Left kidney (tissue), 2 donors: ENCODE results near the gene PROX2. TPM values are rescaled to one million over a fixed set of nuclear protein-coding genes. Genes with fewer than 3 reads are reported as not detected.
A peak's percentile ranks its signal among the peaks of the same experiment; 100 is the strongest.

ENCODE experiments used
- DNase-seq: peaks from one replicate; pipeline ENCODE4 v3.0.0-alpha.2; 2013
- polyA plus RNA-seq: library from polyadenylated mRNA; unstranded; fragments of 120-200 nt; gene quantifications from one replicate; pipeline ENCODE4 v1.2.1, GENCODE V29; 2013; ENCODE audit not compliant: insufficient read length

PROX2 gene
- polyA plus RNA-seq, 1 donor = 4.3 TPM

- DNase-seq = peak; percentile 80
These were observed 5.6 kb upstream of the PROX2 start, which contains the start of gene DLST for GRCh38 chr14:74881431-74882102. DLST (plus strand) TSS chr14:74881916; CDS start chr14:74881954, 38 bp downstream.

- no peak for DNase-seq
These were observed 3.7 kb upstream of the PROX2 start for GRCh38 chr14:74879427-74880182.

- DNase-seq = no peak
These were observed 741 bp downstream of the PROX2 start for GRCh38 chr14:74875204-74875603.

GRCh38 chr14:74871819-74872218 lies 4.1 kb downstream of the PROX2 start:
- DNase-seq = no peak

- no peak for DNase-seq
These were observed 7.2 kb downstream of the PROX2 start for GRCh38 chr14:74868739-74869138.

GRCh38 chr14:74867673-74868072 lies 8.3 kb downstream of the PROX2 start:
- no peak for DNase-seq

- no peak for DNase-seq
These were observed 9.1 kb downstream of the PROX2 start for GRCh38 chr14:74866708-74867389.

- DNase-seq = no peak
These were observed 10.8 kb downstream of the PROX2 start for GRCh38 chr14:74865156-74865555.

- no peak for DNase-seq
These were observed 11.7 kb downstream of the PROX2 start for GRCh38 chr14:74864198-74864597.

GRCh38 chr14:74863274-74863673 lies 12.7 kb downstream of the PROX2 start:
- no peak for DNase-seq

GRCh38 chr14:74861734-74862090 lies 14.2 kb downstream of the PROX2 start:
- DNase-seq = no peak

- DNase-seq = peak; percentile 85
These were observed 14.8 kb downstream of the PROX2 start for GRCh38 chr14:74860899-74861733.

GRCh38 chr14:74859757-74860552 lies 16.0 kb downstream of the PROX2 start:
- DNase-seq = no peak

- no peak for DNase-seq
These were observed 17.9 kb downstream of the PROX2 start for GRCh38 chr14:74858022-74858421.

- no peak for DNase-seq
These were observed 19.6 kb downstream of the PROX2 start for GRCh38 chr14:74856366-74856765.

GRCh38 chr14:74855945-74856344 lies 20.0 kb downstream of the PROX2 start:
- no peak for DNase-seq

- no peak for DNase-seq
These were observed 20.9 kb downstream of the PROX2 start for GRCh38 chr14:74855021-74855420.

GRCh38 chr14:74853581-74853980 lies 22.4 kb downstream of the PROX2 start:
- DNase-seq = no peak

GRCh38 chr14:74852922-74853530 lies 22.9 kb downstream of the PROX2 start:
- peak; percentile 27 for DNase-seq

GRCh38 chr14:74848768-74849167 lies 27.2 kb downstream of the PROX2 start:
- no peak for DNase-seq
